Calu3 (cell line): Measurements from ENCODE around the gene DCAF11. TPM values are rescaled to one million over a fixed set of nuclear protein-coding genes. Genes with fewer than 3 reads are reported as not detected.
A peak's percentile ranks its signal among the peaks of the same experiment; 100 is the strongest.

Source experiments
- BruUV-seq: library from RNA; stranded (reverse); fragments of 400-500 nt; replicated peaks from 2 replicates; lab custom pipeline; 2021; lab: Mats Ljungman, UMichigan
- CTCF ChIA-PET: fragments of 300-600 bp; sonication (Branson Sonifier 250); formaldehyde crosslinking; loops from one replicate; lab custom pipeline; 2022; ENCODE audit warnings: antibody characterized with exemption; lab: Charles Lee
- DNase-seq: peaks from one replicate; pipeline ENCODE4 v3.0.0; 2022
- H3K27ac Mint-ChIP-seq: one replicate; pipeline ENCODE4 v1.8.0; 2022; ENCODE audit warnings: mixed read lengths; ENCODE audit not compliant: unreplicated experiment
- H3K27me3 Mint-ChIP-seq: one replicate; pipeline ENCODE4 v1.8.0; 2022; ENCODE audit warnings: mixed read lengths; ENCODE audit not compliant: unreplicated experiment
- H3K36me3 Mint-ChIP-seq: one replicate; pipeline ENCODE4 v1.8.0; 2022; ENCODE audit warnings: mild to moderate bottlenecking, moderate library complexity, mixed read lengths; ENCODE audit not compliant: insufficient read depth, unreplicated experiment
- H3K4me1 Mint-ChIP-seq: one replicate; pipeline ENCODE4 v1.8.0; 2022; ENCODE audit warnings: mild to moderate bottlenecking, low read depth, mixed read lengths; ENCODE audit not compliant: unreplicated experiment
- H3K4me3 Mint-ChIP-seq: one replicate; pipeline ENCODE4 v1.8.0; 2022; ENCODE audit warnings: mild to moderate bottlenecking, low read depth, moderate library complexity, mixed read lengths; ENCODE audit not compliant: unreplicated experiment
- H3K9me3 Mint-ChIP-seq: one replicate; pipeline ENCODE4 v1.8.0; 2022; ENCODE audit warnings: low read depth, mixed read lengths; ENCODE audit not compliant: unreplicated experiment
- intact Hi-C: fragments of 100-400 bp; cut with micrococcal nuclease; formaldehyde crosslinking; loops from one replicate; pipeline ENCODE4 v1.10.0; 2022; ENCODE audit not compliant: unreplicated experiment
- total RNA-seq: library from RNA; stranded (reverse); gene quantifications from 2 replicates; pipeline ENCODE4 v1.2.3, GENCODE V29; 2022
- TF ChIP-seq, protein P1 (sequence below): fragments of 200-600 bp; IDR thresholded peaks from one replicate; pipeline ENCODE4 v1.8.0; 2022; ENCODE audit warnings: antibody characterized with exemption; ENCODE audit not compliant: unreplicated experiment

Gene DCAF11
- total RNA-seq, 1 experiment from 2014 or later: 63.4 TPM

DNA sequence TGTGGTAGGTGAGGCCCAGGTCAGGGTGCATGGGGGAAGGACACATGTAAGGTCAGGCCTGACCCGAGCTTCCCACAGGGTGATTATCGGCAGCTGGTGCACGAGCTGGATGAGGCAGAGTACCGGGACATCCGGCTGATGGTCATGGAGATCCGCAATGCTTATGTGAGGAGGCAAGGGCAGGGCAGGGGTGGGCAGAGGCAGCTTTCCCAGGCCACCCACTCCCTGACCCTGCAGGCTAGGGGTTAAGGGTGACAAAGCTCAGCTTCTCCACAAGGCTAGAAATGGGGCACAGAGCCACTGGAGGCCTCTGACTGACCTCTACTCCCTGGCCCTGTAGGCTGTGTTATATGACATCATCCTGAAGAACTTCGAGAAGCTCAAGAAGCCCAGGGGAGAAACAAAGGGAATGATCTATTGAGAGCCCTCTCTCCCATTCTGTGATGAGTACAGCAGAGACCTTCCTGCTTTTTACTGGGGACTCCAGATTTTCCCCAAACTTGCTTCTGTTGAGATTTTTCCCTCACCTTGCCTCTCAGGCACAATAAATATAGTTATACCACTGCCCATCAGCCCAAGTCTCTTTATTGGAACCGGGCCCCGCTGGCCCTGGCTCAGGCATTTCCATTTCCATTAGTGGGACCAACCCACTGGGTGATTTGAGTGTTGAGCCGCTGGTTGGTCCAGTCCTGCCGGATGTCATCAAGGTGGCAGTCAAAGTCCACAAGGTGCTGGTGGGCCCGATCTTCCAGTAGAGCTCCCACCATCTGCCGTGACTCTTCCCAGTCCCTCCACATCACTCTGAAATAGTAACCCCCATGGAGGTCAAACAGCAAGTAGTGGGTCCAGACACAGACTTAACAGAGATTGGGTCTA, 24.1 kb downstream of the DCAF11 start:
- DNase-seq: no peak
- H3K9me3 Mint-ChIP-seq: no peaks in the 10 kb centered on the region
- CTCF ChIA-PET: no interaction called here
- H3K27ac Mint-ChIP-seq: no peak overlapping the region
- H3K27me3 Mint-ChIP-seq: no peaks in the 10 kb centered on the region
- H3K4me3 Mint-ChIP-seq: peak overlapping the region; percentile 89
- H3K4me1 Mint-ChIP-seq: peaks cover 30% of the 10 kb centered on the region
- intact Hi-C loops: no loop called here
- TF ChIP-seq, protein P1, sequence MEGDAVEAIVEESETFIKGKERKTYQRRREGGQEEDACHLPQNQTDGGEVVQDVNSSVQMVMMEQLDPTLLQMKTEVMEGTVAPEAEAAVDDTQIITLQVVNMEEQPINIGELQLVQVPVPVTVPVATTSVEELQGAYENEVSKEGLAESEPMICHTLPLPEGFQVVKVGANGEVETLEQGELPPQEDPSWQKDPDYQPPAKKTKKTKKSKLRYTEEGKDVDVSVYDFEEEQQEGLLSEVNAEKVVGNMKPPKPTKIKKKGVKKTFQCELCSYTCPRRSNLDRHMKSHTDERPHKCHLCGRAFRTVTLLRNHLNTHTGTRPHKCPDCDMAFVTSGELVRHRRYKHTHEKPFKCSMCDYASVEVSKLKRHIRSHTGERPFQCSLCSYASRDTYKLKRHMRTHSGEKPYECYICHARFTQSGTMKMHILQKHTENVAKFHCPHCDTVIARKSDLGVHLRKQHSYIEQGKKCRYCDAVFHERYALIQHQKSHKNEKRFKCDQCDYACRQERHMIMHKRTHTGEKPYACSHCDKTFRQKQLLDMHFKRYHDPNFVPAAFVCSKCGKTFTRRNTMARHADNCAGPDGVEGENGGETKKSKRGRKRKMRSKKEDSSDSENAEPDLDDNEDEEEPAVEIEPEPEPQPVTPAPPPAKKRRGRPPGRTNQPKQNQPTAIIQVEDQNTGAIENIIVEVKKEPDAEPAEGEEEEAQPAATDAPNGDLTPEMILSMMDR: no peak
- no TSS peak for BruUV-seq
- peaks cover 62% of the 10 kb centered on the region for H3K36me3 Mint-ChIP-seq

DNA sequence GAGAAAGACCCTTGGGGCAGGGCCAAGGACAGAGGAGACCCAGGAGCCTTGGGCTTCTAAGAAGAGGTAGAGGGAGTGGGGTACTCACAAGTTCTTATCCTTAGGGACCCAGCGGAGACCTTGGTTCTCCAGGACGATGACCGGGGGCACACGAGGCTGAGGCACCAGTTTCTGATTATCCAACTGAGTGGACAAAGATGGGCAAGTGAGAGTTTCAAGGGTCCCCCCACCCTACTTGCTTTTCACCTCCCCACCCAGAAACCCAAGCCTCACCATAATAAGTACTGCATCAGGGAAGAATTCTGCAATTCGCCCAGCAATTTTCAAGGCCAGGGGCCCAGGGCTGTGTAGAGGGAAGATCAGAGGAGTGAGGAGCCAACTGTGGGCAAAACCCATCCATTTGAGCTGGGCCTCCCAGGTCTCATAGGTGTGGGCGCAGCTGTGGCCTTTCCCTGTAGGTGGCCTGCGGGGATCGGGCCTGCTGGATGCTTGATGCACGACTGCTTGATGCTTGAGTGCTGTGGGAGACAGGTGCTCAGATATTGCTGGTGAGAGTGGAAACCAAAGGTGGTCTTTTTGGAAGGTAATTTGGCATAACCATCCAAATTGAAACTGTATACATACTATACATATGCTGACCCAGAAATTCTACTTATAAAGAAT, 24.8 kb downstream of the DCAF11 start:
- CTCF ChIA-PET: no interaction called here
- intact Hi-C loops: no loop called here
- Mint-ChIP-seq H3K36me3 (peaks cover 62% of the 10 kb centered on the region), H3K27me3 (no peaks in the 10 kb centered on the region), H3K4me1 (peaks cover 37% of the 10 kb centered on the region), H3K27ac (no peak overlapping the region), H3K9me3 (no peaks in the 10 kb centered on the region), H3K4me3 (peak overlapping the region; percentile 89)
- BruUV-seq: no TSS peak
- peak; percentile 36 for DNase-seq
- TF ChIP-seq, protein P1: no peak

DNA sequence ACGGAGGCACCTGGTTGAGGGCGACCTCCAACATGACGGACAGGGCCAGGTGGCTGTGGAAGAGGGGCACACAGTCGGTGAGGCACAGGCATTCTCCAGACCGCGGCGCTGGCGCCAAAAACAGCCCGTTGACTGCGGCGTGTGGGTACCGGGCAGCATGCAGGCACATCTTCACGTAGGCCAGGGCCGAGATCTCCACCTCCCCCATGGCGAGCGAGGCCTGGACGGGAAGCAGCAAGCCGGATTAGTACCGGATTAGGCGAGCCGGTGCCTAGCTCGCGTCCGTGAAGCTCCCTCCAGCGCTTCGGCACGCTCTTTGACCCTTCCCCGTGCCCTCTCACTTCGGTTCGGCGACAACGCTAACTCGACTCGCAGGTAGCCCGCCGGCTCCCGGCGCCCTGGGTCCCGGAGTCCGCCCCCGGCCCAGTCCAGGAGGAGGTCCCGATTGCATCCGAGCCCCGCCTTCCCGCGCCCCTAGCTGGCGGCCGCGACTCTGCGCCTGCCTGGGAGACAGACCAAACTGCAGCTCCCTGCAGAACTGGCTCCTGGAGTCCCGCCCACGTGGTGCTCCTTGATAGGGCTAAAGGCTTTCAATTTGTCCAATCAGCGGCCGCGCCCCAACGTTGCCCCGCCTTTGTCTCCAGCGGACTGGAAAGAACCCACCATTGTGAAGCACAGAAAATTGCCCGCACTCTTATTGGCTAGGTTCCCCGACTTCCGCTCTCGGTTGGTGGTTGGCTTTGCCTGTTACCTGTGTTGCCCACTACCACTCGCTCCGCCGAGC, 26.7 kb downstream of the DCAF11 start, which contains the start of gene EMC9:
TSS of gene EMC9 (minus strand) at position 495 of the 784 bp plus-strand sequence. CDS start at position 208, 287 bp downstream.
- TF ChIP-seq, protein P1: no peak
- DNase-seq: peak; percentile 98
- H3K9me3 Mint-ChIP-seq: no peaks in the 10 kb centered on the region
- TSS peak; percentile 2 for BruUV-seq
- H3K27ac Mint-ChIP-seq: peak within 1 kb of the TSS; percentile 88
- peaks cover 63% of the 10 kb centered on the region for H3K36me3 Mint-ChIP-seq
- H3K27me3 Mint-ChIP-seq: no peaks in the 10 kb centered on the region
- CTCF ChIA-PET: interaction anchor here (0.8 to 1.7 kb wide), 5 partner anchors 20 to 48 kb away, joined by 3 to 7 read pairs (median 5); partner anchors contain the start of genes DCAF11, IRF9 and NRL
- intact Hi-C loops: loop anchor here (2.0 kb wide), 1 partner anchor 26 kb away; the partner anchor contains the start of genes DCAF11 and NRL
- H3K4me1 Mint-ChIP-seq: peaks cover 38% of the 10 kb centered on the region
- peak within 1 kb of the TSS; percentile 89 for H3K4me3 Mint-ChIP-seq

DNA sequence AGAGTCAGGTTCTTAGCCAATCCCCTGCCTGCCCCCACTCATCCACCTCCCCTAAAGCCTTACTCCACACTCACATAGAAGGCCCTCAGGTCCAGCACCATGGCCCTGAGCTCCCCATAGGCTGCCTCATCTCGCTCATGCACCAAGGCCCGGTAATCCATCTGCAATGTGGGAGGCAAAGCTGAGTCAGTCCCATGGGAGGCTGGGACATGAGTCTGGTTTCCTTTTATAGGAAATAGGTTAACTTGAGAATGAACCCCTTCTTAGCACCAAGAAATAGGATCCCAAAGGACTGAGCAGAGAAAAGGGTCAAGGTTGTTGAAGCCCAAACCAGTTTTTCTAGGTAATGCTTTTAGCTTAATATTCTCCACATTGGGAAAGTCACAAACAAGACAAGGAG, 28.9 kb downstream of the DCAF11 start:
- no peak overlapping the region for H3K27ac Mint-ChIP-seq

More for the DNA sequence above, 28.9 kb downstream of the DCAF11 start:
- no TSS peak for BruUV-seq
- H3K9me3 Mint-ChIP-seq: no peaks in the 10 kb centered on the region
- H3K4me3 Mint-ChIP-seq: no peak overlapping the region
- no peaks in the 10 kb centered on the region for H3K27me3 Mint-ChIP-seq
- H3K4me1 Mint-ChIP-seq: peaks cover 33% of the 10 kb centered on the region
- DNase-seq: no peak
- intact Hi-C loops: no loop called here
- TF ChIP-seq, protein P1: no peak
- H3K36me3 Mint-ChIP-seq: peaks cover 66% of the 10 kb centered on the region
- CTCF ChIA-PET: no interaction called here
